Measurements from ENCODE around the gene FILIP1L.
A peak's percentile ranks its signal among the peaks of the same experiment; 100 is the strongest.

The FILIP1L gene

DNA sequence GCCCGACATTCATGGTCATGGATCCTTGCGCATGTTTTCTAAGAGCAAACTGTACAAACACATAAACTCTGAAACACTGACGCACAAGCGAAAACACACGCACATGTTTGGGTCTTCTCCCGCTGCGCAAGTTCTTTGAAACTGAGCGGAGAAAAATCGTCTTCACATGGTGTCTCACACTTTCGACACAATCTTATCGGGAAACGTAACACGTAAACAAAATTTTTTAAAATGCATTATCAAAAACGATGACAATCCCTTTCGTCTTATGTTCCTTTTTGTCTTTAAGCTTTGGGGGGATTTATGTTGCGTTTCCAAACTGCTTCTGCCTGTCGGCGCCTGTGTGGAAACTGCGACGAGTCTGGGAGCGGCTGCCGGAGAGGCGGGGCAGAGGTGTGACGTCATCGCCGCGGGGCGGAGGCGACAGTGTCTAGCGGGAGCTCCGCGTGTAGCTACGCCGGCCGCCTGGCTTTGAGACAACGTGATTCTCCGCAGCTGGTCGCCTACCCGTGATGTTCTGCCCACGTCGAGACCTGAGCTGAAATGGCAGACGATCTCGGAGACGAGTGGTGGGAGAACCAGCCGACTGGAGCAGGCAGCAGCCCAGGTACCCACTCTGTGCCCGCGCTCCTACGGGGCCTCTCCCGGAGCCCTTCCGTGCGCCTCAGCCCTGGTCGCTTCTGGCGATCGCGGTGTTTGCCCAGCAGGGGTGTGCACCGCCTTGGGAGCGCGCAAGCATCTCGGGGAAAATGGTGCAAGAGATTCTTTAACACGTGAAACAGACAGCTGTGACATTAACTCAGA is 296.7 kb downstream of the FILIP1L start, which contains the start of gene CMSS1:
Gene CMSS1, plus strand, starts transcription at position 426 of the 804 bp plus-strand sequence.
- peak within 1 kb of the TSS; percentile 86 for H3K4me3 ChIP-seq (ENCODE audit: low read depth, low read length)

GRCh38 chr3:99817047-99817436 is 297.3 kb downstream of the FILIP1L start:
- peak overlapping the region; percentile 86 for H3K4me3 ChIP-seq (ENCODE audit: low read depth, low read length)

GRCh38 chr3:99810403-99810802 is 303.9 kb downstream of the FILIP1L start:
- no peak overlapping the region for H3K4me3 ChIP-seq (ENCODE audit: low read depth, low read length)

- no peak overlapping the region for H3K4me3 ChIP-seq (ENCODE audit: low read depth, low read length)
These were observed 304.7 kb downstream of the FILIP1L start for GRCh38 chr3:99809565-99809964.

- H3K4me3 ChIP-seq (ENCODE audit: low read depth, low read length): no peak overlapping the region
These were observed 306.0 kb downstream of the FILIP1L start for GRCh38 chr3:99808163-99808794.

- no peak overlapping the region for H3K4me3 ChIP-seq (ENCODE audit: low read depth, low read length)
These were observed 309.1 kb downstream of the FILIP1L start for GRCh38 chr3:99805160-99805559.

GRCh38 chr3:99803297-99803696 is 311.0 kb downstream of the FILIP1L start:
- H3K4me3 ChIP-seq (ENCODE audit: low read depth, low read length): no peak overlapping the region

GRCh38 chr3:99799422-99799821 is 314.9 kb downstream of the FILIP1L start:
- no peak overlapping the region for H3K4me3 ChIP-seq (ENCODE audit: low read depth, low read length)

DNA sequence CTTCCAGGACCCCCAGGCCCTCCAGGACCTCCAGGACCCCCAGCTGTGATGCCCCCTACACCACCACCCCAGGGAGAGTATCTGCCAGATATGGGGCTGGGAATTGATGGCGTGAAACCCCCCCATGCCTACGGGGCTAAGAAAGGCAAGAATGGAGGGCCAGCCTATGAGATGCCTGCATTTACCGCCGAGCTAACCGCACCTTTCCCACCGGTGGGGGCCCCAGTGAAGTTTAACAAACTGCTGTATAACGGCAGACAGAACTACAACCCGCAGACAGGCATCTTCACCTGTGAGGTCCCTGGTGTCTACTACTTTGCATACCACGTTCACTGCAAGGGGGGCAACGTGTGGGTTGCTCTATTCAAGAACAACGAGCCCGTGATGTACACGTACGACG is 318.7 kb downstream of the FILIP1L start:
- H3K4me3 ChIP-seq (ENCODE audit: low read depth, low read length): no peak overlapping the region

GRCh38 chr3:99794485-99794884 is 319.8 kb downstream of the FILIP1L start:
- no peak overlapping the region for H3K4me3 ChIP-seq (ENCODE audit: low read depth, low read length)

DNA sequence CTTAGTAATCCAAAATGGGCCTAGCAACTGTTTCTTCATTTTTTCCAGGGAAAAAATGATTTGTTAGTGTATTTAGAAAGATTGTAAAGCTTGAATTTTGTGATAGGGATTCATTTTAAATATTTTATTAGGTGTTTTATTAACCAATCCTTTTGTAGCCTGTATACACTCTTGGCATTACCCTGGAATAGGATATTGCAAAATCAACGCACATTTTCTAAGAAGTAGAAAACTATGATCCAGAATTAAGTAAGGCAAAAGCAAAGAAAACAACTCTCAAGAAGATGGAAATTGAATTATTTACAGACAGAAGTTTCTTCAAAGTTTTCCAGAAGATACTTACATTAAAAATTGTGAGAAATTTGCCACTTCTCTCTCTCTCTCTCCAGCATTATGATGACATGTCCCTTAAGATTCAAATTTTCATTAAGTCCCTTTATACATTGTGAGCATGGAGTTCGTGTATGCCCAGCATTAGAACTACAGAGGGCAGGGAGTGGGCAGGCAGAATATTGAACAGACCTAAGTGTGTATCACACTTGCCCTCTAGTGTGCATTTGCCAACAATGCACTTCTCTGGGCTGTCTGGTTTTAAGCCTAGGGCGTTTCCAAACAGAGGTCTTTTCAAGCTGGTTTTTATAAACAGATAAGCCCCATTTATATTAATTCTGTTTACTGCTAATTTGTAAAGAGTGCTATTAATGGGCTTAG is 325.1 kb downstream of the FILIP1L start:
- H3K4me3 ChIP-seq (ENCODE audit: low read depth, low read length): no peak overlapping the region

All from iPS-11a (cell line).